ENCODE measurements around the gene CCDC148.
"Not testable (repeated sequence)": the region's sequence is repeated elsewhere in the genome, so short reads cannot be mapped to it uniquely, and the experiment has no call there.

CCDC148 gene

DNA sequence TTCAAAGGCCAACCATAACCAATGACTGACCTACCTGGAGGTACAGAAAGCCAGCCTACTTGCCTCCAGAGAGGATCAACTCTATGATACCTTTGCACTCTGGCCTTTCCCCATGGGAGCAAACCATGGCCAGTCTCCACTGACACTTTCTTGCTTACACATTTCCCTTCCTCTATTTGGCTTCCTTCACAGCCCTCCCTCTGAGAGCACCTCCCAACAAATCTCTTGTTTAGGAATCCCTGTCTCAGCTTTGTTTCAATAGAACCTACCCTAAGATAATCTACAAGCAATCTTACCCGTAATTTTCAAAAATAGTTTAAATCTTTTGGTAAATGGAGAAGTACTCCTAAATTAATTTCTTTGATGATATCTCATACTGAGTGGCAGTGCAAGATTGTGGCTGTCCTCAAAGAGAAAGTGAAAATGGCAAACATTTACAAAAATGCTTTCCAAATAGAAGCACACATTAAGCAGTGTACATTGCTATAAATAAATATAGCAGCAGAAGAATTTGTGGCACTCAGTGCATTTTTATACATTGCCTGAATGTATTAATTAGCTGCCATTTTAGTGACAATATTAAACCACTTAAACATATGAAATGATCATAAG lies 140.6 kb downstream of the CCDC148 start:
- no peak overlapping the region for H3K9ac ChIP-seq (ENCODE audit: low read depth, low read length)
- H3K9me3 ChIP-seq (ENCODE audit: insufficient read depth, low read depth, low read length), result 0 out of 2 replicates have a peak, but pooled peaks cover 5% of the 10 kb centered on the region
- no peaks in the 10 kb centered on the region for H3K27me3 ChIP-seq (ENCODE audit: insufficient read depth, low read length)
- no peak overlapping the region for H3K27ac ChIP-seq (ENCODE audit: low read depth, low read length)
- no CpG with 5 or more reads among the region's 1 CpG for WGBS
- no peaks in the 10 kb centered on the region for H3K36me3 ChIP-seq (ENCODE audit: insufficient read depth, low read length)
- H3K4me1 ChIP-seq (ENCODE audit: insufficient read depth, low read length), result peaks cover 9% of the 10 kb centered on the region; the same call in 1 of the 2 replicates
- no peak overlapping the region for H3K4me3 ChIP-seq (ENCODE audit: low read length)

DNA sequence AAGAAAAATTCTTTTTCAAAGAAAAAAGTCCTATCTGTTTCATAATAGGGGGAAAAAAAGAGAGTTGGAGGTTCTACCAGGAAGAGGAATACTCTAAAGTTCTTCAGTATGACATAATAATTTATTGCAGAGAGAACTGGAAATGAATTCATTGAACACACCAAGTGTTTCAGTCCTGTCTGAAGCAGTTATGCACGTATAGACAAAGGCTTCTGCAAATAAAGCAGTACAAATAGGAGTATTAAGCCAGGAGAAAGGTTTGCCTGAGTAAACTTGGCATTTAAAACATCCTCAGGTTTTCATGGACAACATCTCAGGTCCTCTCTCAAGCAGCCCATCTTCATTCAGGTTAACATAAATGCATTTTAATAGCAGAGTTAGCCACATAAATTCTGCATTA lies 141.6 kb downstream of the CCDC148 start:
- no peaks in the 10 kb centered on the region for H3K27me3 ChIP-seq (ENCODE audit: insufficient read depth, low read length)
- H3K9me3 ChIP-seq (ENCODE audit: insufficient read depth, low read depth, low read length), result 0 out of 2 replicates have a peak, but pooled peaks cover 5% of the 10 kb centered on the region
- H3K27ac ChIP-seq (ENCODE audit: low read depth, low read length), result no peak overlapping the region
- no peaks in the 10 kb centered on the region for H3K36me3 ChIP-seq (ENCODE audit: insufficient read depth, low read length)
- H3K4me3 ChIP-seq (ENCODE audit: low read length), result no peak overlapping the region
- H3K4me1 ChIP-seq (ENCODE audit: insufficient read depth, low read length), result peaks cover 9% of the 10 kb centered on the region; the same call in 1 of the 2 replicates
- H3K9ac ChIP-seq (ENCODE audit: low read depth, low read length), result no peak overlapping the region
- WGBS, result 85% methylated on average over 1 of the region's 1 CpG

DNA sequence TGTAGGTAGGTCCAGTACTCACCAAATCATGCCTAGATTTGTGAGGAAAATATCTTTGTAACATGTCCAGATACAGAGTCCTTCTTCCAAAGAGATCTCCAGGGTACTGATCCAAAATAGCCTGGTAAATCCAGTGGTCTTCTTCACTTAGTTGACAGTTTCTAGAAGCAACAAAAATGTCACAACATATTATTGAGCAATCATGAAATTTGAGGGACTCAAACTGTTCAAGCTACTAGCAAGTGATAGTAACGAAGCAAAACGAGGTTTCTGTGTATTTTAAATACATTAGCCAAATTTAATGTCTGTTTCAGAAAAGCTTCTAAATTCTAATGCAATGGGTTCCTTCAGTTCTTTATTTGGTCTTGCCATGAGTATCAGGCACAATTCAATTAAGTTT lies 142.8 kb downstream of the CCDC148 start:
- Histone ChIP-seq H3K4me3 (ENCODE audit: low read length) (no peak overlapping the region), H3K36me3 (ENCODE audit: insufficient read depth, low read length) (no peaks in the 10 kb centered on the region), H3K9me3 (ENCODE audit: insufficient read depth, low read depth, low read length) (0 out of 2 replicates have a peak, but pooled peaks cover 5% of the 10 kb centered on the region), H3K9ac (ENCODE audit: low read depth, low read length) (no peak overlapping the region), H3K27ac (ENCODE audit: low read depth, low read length) (no peak overlapping the region), H3K27me3 (ENCODE audit: insufficient read depth, low read length) (no peaks in the 10 kb centered on the region), H3K4me1 (ENCODE audit: insufficient read depth, low read length) (peaks cover 9% of the 10 kb centered on the region; the same call in 1 of the 2 replicates)
- 100% methylated on average over 2 of the region's 2 CpGs for WGBS

DNA sequence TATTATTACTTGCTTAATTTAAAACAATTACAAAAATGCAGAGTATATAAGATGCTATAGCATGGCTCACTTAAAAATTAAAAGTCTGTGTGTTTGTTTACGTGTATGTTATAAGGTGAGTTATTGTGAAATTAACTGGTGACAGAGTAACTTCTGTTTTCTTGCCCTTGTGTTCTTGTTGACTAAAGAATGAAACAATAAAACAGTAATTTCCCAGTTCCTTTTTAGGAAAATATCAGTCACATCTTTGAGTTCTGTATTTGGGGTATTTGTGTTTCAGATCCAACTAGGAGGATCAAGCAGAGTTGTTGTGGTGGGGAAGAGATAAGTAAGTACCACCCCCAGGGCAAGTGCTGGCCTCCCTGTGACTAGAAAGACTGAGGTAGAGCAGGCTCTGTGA lies 143.6 kb downstream of the CCDC148 start:
- no peak overlapping the region for H3K4me3 ChIP-seq (ENCODE audit: low read length)
- H3K27ac ChIP-seq (ENCODE audit: low read depth, low read length), result no peak overlapping the region
- no peaks in the 10 kb centered on the region for H3K36me3 ChIP-seq (ENCODE audit: insufficient read depth, low read length)
- H3K4me1 ChIP-seq (ENCODE audit: insufficient read depth, low read length), result peaks cover 9% of the 10 kb centered on the region; the same call in 1 of the 2 replicates
- WGBS, result 92% methylated on average over 1 of the region's 1 CpG
- H3K9ac ChIP-seq (ENCODE audit: low read depth, low read length), result no peak overlapping the region
- H3K9me3 ChIP-seq (ENCODE audit: insufficient read depth, low read depth, low read length), result 0 out of 2 replicates have a peak, but pooled peaks cover 5% of the 10 kb centered on the region
- H3K27me3 ChIP-seq (ENCODE audit: insufficient read depth, low read length), result no peaks in the 10 kb centered on the region

DNA sequence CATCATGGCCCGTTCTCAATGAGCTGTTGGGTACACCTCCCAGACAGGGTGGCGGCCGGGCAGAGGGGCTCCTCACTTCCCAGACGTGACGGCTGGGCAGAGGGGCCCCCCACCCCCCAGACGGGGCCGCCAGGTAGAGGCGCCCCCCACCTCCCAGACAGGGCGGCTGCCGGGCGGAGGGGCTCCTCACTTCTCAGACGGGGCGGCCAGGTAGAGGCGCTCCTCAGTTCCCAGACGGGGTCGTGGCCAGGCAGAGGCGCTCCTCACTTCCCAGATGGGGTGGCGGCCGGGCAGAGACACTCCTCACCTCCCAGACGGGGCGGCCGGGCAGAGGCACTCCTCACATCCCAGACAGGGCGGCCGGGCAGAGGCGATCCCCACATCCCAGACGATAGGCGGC lies 146.1 kb downstream of the CCDC148 start:
- not testable (repeated sequence) for H3K9ac ChIP-seq (ENCODE audit: low read depth, low read length); H3K4me1 ChIP-seq (ENCODE audit: insufficient read depth, low read length); H3K27me3 ChIP-seq (ENCODE audit: insufficient read depth, low read length); H3K9me3 ChIP-seq (ENCODE audit: insufficient read depth, low read depth, low read length); H3K27ac ChIP-seq (ENCODE audit: low read depth, low read length); H3K36me3 ChIP-seq (ENCODE audit: insufficient read depth, low read length); H3K4me3 ChIP-seq (ENCODE audit: low read length)
- WGBS, result 94% methylated on average over 27 of the region's 27 CpGs

DNA sequence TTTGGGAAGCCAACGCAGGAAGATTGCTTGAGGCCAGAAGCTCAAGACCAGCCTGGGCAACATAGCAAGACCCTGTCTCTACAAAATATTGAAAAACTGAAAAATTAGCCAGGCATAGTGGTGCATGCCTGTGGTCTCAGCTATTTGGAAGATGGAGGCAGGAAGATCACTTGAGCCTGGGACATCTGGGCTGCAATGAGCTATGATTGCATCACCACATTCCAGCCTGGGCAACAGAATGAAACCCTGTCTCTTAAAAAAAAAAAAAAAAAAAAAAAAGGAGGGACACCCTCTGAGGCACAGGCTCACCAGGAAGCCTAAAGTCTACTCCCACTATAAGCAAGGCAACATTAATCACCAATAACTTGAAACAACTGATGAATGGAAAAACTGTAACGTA lies 151.1 kb downstream of the CCDC148 start:
- no peaks in the 10 kb centered on the region for H3K36me3 ChIP-seq (ENCODE audit: insufficient read depth, low read length)
- H3K4me1 ChIP-seq (ENCODE audit: insufficient read depth, low read length), result no peaks in the 10 kb centered on the region
- no peak overlapping the region for H3K9ac ChIP-seq (ENCODE audit: low read depth, low read length)
- H3K4me3 ChIP-seq (ENCODE audit: low read length), result no peak overlapping the region
- H3K27ac ChIP-seq (ENCODE audit: low read depth, low read length), result no peak overlapping the region
- no peaks in the 10 kb centered on the region for H3K9me3 ChIP-seq (ENCODE audit: insufficient read depth, low read depth, low read length)
- no peaks in the 10 kb centered on the region for H3K27me3 ChIP-seq (ENCODE audit: insufficient read depth, low read length)
- 97% methylated on average over 1 of the region's 2 CpGs for WGBS

DNA sequence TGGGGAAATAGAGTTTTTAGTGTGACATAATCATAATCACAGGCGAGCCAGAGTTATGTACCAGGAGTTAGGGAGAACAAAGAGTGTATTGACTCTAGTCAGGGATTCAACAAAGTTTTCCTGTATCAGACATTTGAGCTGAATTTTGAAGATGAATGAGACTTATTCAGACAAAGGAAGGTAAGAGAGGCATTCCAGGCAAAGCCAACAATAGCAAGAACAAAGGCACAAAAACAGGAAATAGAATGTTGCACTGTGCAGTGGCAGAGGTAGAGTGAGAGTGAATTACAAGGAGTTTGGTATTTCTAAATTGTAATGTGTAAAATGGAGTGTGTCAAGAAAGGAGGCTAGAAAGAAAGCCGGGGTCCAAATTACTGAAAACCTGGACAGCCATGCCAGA lies 156.2 kb downstream of the CCDC148 start:
- Histone ChIP-seq H3K27ac (ENCODE audit: low read depth, low read length) (no peak overlapping the region), H3K36me3 (ENCODE audit: insufficient read depth, low read length) (no peaks in the 10 kb centered on the region), H3K9ac (ENCODE audit: low read depth, low read length) (no peak overlapping the region), H3K4me3 (ENCODE audit: low read length) (no peak overlapping the region), H3K4me1 (ENCODE audit: insufficient read depth, low read length) (no peaks in the 10 kb centered on the region), H3K27me3 (ENCODE audit: insufficient read depth, low read length) (no peaks in the 10 kb centered on the region), H3K9me3 (ENCODE audit: insufficient read depth, low read depth, low read length) (no peaks in the 10 kb centered on the region)
- 94% methylated on average over 2 of the region's 2 CpGs for WGBS

DNA sequence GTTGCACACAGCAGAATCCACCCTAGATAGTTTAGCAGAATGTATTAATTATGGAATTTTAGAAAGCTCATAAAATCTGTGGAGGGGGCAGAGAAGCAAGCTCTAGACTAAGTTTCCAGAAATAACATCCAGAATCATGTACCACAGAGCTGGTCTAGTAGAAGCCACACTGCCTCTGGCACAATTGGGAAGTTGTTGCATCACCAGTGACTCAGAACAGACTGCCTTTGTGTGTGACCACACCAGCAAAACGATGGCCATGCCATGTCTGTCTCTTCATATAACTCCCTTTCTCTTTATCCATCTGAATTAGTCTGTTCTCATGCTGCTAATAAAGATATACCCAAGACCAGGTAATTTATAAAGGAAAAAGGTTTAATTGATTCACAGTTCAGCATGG lies 158.9 kb downstream of the CCDC148 start:
- no peak overlapping the region for H3K9ac ChIP-seq (ENCODE audit: low read depth, low read length)
- H3K9me3 ChIP-seq (ENCODE audit: insufficient read depth, low read depth, low read length), result no peaks in the 10 kb centered on the region
- no peaks in the 10 kb centered on the region for H3K27me3 ChIP-seq (ENCODE audit: insufficient read depth, low read length)
- no peaks in the 10 kb centered on the region for H3K36me3 ChIP-seq (ENCODE audit: insufficient read depth, low read length)
- WGBS, result 81% methylated on average over 1 of the region's 1 CpG
- no peaks in the 10 kb centered on the region for H3K4me1 ChIP-seq (ENCODE audit: insufficient read depth, low read length)
- no peak overlapping the region for H3K4me3 ChIP-seq (ENCODE audit: low read length)
- no peak overlapping the region for H3K27ac ChIP-seq (ENCODE audit: low read depth, low read length)

DNA sequence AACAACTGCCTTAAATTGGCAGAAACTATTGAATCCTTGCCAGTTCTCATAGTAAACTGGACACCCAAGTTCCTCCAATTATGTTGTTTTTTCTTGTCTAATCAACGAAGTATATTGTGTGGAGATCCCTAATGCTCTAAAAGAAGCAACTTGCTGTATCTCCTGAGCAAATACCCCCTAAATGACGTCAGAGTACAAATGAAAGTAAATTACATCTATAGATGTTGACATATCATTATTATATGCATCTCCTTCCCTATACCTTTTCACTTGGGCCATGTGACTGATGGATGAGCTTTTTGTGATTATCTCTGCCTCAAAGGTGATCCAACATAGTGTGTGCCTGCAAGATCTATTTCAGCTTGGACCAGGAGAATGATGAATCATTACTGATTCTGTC lies 159.4 kb downstream of the CCDC148 start:
- 80% methylated on average over 1 of the region's 2 CpGs for WGBS
- H3K9ac ChIP-seq (ENCODE audit: low read depth, low read length), result no peak overlapping the region
- H3K4me3 ChIP-seq (ENCODE audit: low read length), result no peak overlapping the region
- H3K9me3 ChIP-seq (ENCODE audit: insufficient read depth, low read depth, low read length), result no peaks in the 10 kb centered on the region
- H3K27ac ChIP-seq (ENCODE audit: low read depth, low read length), result no peak overlapping the region
- no peaks in the 10 kb centered on the region for H3K4me1 ChIP-seq (ENCODE audit: insufficient read depth, low read length)
- no peaks in the 10 kb centered on the region for H3K27me3 ChIP-seq (ENCODE audit: insufficient read depth, low read length)
- no peaks in the 10 kb centered on the region for H3K36me3 ChIP-seq (ENCODE audit: insufficient read depth, low read length)

DNA sequence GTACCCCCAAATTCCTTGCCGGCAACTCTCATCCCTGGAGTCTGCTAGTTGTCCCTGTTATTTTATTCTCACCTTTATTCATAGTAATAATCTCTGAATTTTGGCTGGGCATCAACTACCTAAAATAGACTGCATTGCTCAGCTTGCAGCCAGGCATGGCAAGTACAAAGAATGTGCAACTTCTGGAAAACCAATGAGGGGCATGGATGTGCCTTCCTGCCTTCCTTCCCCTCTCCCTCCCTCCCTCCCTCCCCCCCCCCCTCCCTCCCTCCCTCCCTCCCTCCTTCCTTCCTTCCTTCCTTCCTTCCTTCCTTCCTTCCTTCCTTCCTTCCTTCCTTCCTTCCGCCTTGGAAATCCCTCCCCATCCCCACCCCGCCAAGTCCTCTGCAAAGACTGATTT lies 162.8 kb downstream of the CCDC148 start:
- no peaks in the 10 kb centered on the region for H3K4me1 ChIP-seq (ENCODE audit: insufficient read depth, low read length)
- no peaks in the 10 kb centered on the region for H3K27me3 ChIP-seq (ENCODE audit: insufficient read depth, low read length)
- 100% methylated on average over 1 of the region's 3 CpGs for WGBS
- no peak overlapping the region for H3K4me3 ChIP-seq (ENCODE audit: low read length)
- H3K27ac ChIP-seq (ENCODE audit: low read depth, low read length), result no peak overlapping the region
- H3K9me3 ChIP-seq (ENCODE audit: insufficient read depth, low read depth, low read length), result no peaks in the 10 kb centered on the region
- no peak overlapping the region for H3K9ac ChIP-seq (ENCODE audit: low read depth, low read length)
- H3K36me3 ChIP-seq (ENCODE audit: insufficient read depth, low read length), result no peaks in the 10 kb centered on the region

DNA sequence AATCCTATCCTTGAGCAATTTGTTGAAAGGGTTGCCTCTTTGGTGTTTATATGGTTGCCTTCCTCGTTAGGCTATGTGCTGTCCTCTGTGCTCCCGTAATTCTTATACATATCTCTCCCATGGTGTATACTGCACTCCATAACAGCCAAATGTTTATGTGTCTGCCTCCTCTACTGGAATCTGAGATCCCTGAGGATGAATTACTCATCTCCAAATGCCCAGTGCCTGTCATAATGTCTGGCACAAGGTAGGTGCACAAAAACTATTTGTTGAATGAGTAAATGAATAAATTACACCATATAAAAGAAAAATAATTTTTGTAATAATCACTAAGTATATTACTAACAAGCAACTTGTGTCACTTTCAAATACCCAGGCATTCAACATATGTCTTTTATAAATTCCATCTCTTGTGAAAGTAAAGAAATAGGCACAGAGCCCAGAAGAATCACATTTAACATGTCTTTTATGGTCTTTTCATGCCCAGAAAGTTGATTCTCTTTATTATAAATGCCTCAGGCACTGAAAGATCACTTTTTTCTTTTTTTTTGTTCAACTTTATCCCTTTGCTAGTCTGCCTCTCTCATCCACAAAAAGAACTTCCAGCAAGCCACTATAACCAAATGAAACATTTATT lies 164.9 kb downstream of the CCDC148 start:
- 97% methylated on average over 2 of the region's 2 CpGs for WGBS
- Histone ChIP-seq H3K36me3 (ENCODE audit: insufficient read depth, low read length) (no peaks in the 10 kb centered on the region), H3K4me1 (ENCODE audit: insufficient read depth, low read length) (no peaks in the 10 kb centered on the region), H3K9me3 (ENCODE audit: insufficient read depth, low read depth, low read length) (peaks cover 13% of the 10 kb centered on the region), H3K9ac (ENCODE audit: low read depth, low read length) (no peak overlapping the region), H3K4me3 (ENCODE audit: low read length) (no peak overlapping the region), H3K27me3 (ENCODE audit: insufficient read depth, low read length) (no peaks in the 10 kb centered on the region), H3K27ac (ENCODE audit: low read depth, low read length) (no peak overlapping the region)
